Epidermal melanocyte (primary cell): ENCODE data around the gene NPAS2.

Source experiments
- DNase-seq: peaks from one replicate; pipeline ENCODE4 v3.0.0; 2011; ENCODE audit warnings: low spot score; ENCODE audit not compliant: insufficient read length

The NPAS2 gene

GRCh38 chr2:100793220-100793619 is 26.7 kb upstream of the NPAS2 start:
- DNase-seq: no peak

DNA sequence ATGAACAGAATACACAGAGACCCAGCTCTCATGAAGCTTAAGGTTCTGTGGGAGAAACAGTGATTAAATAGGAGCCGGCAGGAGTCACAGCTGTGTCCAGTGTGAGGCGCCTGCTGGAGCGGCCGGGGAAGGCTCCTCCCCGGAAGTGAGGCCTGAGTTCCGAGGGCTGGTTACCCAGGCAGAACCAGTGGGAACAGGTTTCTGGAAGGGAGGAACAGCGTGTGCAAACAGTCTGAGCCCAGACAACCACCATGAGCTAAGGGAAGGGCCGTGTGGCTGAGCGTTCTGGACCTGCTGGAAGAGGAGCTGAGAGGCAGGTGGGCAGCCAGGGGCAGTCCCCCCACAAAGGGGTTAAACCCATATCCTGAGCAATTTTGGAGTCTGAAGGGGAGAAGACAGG is 26.0 kb upstream of the NPAS2 start:
- no peak for DNase-seq

DNA sequence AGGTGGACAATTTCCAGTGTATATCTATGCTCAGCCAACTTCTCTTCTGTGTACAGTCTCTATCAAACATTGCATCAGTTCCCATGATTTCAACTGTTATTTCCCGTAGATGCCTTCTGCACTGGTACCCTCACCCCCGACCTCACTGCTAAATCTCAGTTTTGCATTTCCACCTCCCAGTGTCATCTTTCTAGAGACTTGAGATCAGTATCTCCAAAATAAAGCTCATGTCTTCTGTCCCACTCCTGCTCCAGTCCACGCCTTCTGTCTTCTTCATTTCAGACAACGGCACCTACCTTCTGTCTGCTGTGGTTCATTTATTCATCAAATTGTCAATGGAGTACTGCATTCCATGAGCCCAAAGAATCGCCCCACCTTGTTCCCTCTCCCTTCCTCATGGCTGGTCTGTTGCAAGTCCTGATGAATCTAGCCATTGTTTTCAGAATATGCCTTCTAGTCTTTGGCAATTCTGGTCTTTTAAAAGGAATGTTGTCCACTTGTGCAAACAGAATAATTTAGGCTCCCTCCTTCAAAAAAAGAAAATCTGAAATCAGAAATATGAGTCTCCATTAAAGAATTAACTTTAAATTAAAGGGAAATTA is 23.3 kb upstream of the NPAS2 start:
- DNase-seq: no peak

DNA sequence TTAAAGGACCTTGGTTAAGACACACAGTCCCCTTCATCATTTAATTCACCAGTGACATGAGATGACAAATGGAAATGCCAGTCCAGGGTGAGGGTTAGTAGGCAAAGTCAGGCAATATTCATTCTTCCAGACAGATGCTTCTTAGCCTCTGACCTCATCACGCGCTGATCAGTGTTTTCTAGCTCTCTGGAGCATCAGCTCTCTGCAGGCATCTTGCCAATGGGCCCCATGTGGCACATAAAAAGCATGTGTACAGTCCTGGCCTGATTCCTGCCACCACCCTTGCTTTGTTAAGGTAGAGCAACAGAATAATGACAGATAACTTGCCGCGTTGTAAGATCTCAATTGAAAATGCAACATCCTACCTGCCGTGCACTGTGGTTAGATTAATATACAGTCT is 20.3 kb upstream of the NPAS2 start:
- DNase-seq: no peak

DNA sequence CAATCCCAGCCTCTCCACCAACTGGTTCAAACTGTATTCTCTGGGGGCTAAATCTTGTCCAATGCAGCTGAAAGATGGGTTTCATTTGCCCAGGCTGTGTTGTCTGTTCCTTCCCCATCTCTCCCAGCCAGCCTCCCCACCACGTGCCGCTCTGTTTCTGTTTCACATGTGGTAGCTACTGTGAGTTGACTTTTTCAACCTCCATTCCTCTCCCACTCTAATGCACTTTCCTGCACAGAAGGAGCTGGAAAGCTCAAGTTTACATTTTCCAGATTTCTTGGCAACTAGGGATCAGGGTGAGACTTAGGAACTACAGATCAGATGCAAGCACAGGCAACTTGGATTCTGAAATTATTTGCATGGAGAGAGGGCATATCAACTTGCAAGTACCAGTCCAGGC is 19.0 kb upstream of the NPAS2 start:
- no peak for DNase-seq

DNA sequence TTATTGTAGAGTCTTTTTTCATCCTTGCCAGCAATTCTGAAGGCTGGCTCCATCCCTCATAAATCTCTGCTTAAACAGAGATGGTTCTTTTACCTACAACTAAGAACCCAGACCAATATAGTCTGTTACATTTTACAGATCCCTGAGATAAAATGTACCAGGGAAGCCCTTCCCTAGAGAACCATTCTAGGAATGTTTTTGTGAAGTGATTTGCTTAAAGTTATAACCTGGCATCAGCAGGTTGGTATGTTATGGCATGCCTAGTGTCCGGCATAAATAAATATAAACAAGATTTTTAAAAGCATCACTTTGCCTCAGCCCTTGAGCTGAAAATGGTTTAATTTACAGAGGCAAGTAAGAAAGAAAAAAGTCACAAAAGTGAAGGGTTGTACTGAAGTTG is 18.5 kb upstream of the NPAS2 start:
- no peak for DNase-seq

GRCh38 chr2:100802066-100802465 is 17.9 kb upstream of the NPAS2 start:
- no peak for DNase-seq

- DNase-seq: no peak
Observed at GRCh38 chr2:100803334-100803733, 16.6 kb upstream of the NPAS2 start.

GRCh38 chr2:100806550-100806949 is 13.4 kb upstream of the NPAS2 start:
- DNase-seq: no peak

- DNase-seq: no peak
Observed at GRCh38 chr2:100807707-100808106, 12.2 kb upstream of the NPAS2 start.

- no peak for DNase-seq
Observed at GRCh38 chr2:100808582-100808981, 11.4 kb upstream of the NPAS2 start.

DNA sequence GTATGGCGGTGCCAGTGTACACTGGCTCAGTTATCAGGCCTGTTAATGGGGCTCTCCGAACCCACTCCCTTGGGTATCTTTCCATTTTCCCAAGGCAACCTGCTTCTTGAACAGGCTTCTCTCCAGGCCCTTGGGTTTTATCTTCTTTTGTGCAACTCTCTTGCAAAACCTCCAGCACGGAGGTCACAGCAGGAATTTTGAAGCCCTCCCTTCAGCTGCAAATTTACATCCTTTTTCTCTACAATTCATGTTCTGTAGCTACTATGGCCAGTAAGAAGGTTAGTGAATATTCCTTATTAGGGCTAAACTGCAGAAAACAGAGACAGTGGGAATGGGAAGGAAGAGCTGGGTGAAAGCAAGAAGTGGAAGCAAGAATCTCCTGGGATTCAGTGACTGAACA is 10.4 kb upstream of the NPAS2 start:
- no peak for DNase-seq

DNA sequence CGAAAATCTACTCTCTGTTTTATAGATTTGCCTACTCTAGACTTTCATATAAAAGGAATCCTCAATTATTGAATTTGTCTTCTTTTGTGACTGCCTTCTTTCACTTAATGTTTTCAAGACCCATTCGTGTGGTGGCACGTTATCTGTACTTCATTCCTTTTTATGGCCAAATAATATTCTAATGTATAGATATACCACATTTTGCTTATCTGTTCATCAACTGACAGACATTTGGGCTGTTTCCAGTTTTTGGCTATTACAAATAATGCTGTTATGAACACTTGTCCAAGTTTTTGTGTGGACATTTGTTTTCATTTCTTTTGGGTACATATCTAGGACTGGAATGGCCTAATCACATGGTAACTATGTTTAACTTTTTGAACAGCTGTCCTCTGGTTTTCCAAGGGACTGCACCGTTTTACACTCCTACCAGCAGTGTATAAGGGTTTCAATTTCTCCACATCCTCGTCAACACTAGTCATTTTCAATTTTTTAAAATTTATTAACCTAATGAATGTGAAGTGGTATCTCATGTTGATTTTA is 9.3 kb upstream of the NPAS2 start:
- no peak for DNase-seq

GRCh38 chr2:100812116-100812515 is 7.8 kb upstream of the NPAS2 start:
- no peak for DNase-seq

GRCh38 chr2:100812573-100812972 is 7.4 kb upstream of the NPAS2 start:
- DNase-seq: no peak

DNA sequence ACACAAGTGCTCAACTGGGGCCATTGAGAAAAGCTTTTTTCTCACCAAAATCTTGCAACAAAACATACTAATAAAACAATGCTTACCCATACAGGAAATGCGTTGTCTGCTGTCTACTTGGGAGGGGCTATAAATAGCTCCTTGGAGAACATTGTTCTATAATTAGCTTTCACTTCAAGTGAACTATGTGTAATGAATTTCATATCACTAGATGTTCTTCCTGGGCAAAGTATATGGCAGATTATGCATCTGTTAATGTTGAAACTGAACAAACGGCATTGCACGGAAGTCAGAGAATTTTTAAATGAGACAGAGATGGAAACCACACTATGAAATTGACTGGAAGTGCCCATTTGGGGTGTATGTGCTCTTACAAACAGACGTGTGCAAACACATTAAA is 6.4 kb upstream of the NPAS2 start:
- DNase-seq: no peak

- DNase-seq: no peak
Observed at GRCh38 chr2:100814043-100814442, 5.9 kb upstream of the NPAS2 start.

GRCh38 chr2:100814453-100814852 is 5.5 kb upstream of the NPAS2 start:
- DNase-seq: no peak

DNA sequence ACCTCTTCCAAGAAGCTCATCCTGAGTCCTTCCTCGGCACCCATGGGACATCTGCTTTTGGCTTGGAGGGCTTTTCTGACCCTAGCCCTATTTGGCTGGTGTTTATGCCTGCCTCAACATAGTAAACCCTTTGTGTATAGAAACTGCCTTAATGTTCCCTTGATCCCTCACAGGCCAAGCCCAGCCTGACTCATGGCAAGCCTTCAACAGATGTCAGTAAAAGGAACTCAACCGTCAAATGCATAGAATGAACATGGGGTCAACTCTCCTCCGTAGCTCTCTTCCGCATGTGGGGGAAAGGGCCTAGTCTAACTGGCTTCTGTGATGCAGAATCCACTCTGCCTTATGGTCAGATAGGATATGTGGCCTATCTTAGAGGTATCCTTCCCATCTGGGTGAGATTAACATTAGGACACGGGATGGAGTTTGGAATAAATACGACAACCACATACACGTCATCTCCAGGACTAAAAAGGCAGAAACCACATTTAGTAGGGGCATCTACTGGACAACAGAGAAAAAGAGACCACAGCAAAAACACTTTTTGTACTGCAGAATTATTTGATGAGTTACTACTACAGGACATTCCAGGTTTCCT is 2.5 kb upstream of the NPAS2 start:
- no peak for DNase-seq

- DNase-seq: no peak
Observed at GRCh38 chr2:100818003-100818605, 1.8 kb upstream of the NPAS2 start.

DNA sequence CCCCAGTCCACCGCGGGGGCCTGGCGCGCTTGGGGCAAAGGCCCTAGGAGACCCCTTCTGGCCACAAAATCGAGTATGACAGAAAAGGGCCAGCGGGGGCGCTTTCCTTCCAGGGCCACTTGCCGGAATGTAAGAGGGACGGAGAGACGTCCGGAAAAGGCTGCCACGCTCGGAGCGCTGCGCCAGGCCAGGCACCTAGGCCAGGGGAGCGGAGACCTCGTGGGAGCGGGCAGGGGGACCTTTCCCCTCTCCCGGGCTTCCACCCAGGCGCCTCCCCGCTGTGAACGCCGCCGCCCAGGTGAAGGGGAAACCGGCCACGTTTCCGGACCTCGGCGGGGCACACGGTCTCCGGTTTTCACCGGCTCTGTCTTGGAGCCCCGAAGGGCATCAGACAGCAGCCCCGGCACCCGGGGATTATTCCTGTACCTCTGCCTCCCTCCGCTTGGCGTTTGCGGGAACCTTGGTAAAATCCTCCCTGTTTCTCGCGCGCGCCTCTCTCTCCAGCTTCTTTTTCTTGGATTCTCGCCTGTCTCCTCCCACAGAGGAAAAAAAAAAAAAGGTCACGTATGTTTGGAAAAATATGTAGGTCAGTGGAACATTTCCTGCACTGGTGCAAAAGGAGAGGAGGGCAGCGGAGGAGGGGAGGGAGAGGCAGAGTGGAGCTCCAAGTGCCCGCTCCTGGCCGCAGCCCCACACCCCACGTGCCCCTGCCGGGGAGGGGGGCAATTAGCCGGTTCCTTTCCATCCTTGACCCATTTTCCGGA is 1.2 kb upstream of the NPAS2 start:
- peak; percentile 62 for DNase-seq

- DNase-seq: no peak
Observed at GRCh38 chr2:100820273-100820522, 259 bp downstream of the NPAS2 start.
